Body of pancreas (tissue), 4 donors: ENCODE measurements around the gene MTF1. TPM values are rescaled to one million over a fixed set of nuclear protein-coding genes. Genes with fewer than 3 reads are reported as not detected.

ENCODE experiments used
- ATAC-seq: fragments of 150-250 bp; one replicate; pipeline ENCODE4 v1.9.1; 2016
- DNase-seq, 4 donors: peaks; one replicate each; pipeline ENCODE4 v3.0.0-alpha.2; 2019
- H3K27ac ChIP-seq, 4 donors: fragments of 200-600 bp; sonication (generic); 1 replicate in 3 of 4; 2 replicates in 1 of 4; pipeline versions ENCODE4 v1.5.1 to v1.6.1; 2016 to 2019; ENCODE audit warnings: mild to moderate bottlenecking in 1 of 4, mixed read lengths in 1 of 4, moderate library complexity in 1 of 4
- H3K27me3 ChIP-seq, 2 donors: fragments of 200-600 bp; sonication (generic); one replicate each; pipeline ENCODE4 v1.6.0; 2016; ENCODE audit warnings: mild to moderate bottlenecking in 1 of 2
- H3K36me3 ChIP-seq, 2 donors: fragments of 200-600 bp; sonication (generic); replicated peaks in 1 of 2; 2 replicates each; pipeline ENCODE4 v1.5.1; 2016; ENCODE audit warnings: low read depth in 2 of 2; ENCODE audit not compliant: insufficient read depth in 1 of 2
- H3K4me1 ChIP-seq: fragments of 200-600 bp; sonication (generic); one replicate; pipeline ENCODE4 v1.6.0; 2016
- H3K4me3 ChIP-seq, 2 donors: fragments of 200-600 bp; sonication (generic); 1 replicate in 1 of 2; 2 replicates in 1 of 2; pipeline ENCODE4 v1.5.1; 2016 to 2019
- H3K9me3 ChIP-seq, 3 donors: fragments of 200-600 bp; sonication (generic); 1 replicate in 2 of 3; 2 replicates in 1 of 3; pipeline ENCODE4 v1.5.1; 2016
- POLR2A ChIP-seq, 3 donors: fragments of 450-650 bp; IDR thresholded peaks; one replicate each; pipeline ENCODE4 v1.6.1; 2016; ENCODE audit warnings: antibody characterized with exemption in 3 of 3, mild to moderate bottlenecking in 2 of 3
- WGBS, 2 donors: methylation state at CpG; one replicate each; pipeline ENCODE4 v1.1.5; 2017; 5-methylcytosine and 5-hydroxymethylcytosine counted together
- intact Hi-C: fragments of 100-400 bp; cut with DNase I; formaldehyde crosslinking; loops from one replicate; pipeline ENCODE4 v1.15.1; 2023
- total RNA-seq, 2 donors: library from RNA; depleted of rRNA; stranded (reverse); fragments of >200 nt; gene quantifications; one replicate each; pipeline ENCODE4 v1.1.0, GENCODE V29; 2016
- TF ChIP-seq, protein P1 (sequence below), 7 experiments: fragments of 450-650 bp in 4 of 7; fragments of 200-600 bp in 3 of 7; sonication (generic) in 3 of 7; IDR thresholded peaks; one replicate each; pipeline ENCODE4 v1.5.1; 2016 to 2019; ENCODE audit warnings: antibody characterized with exemption in 7 of 7

The MTF1 gene
- total RNA-seq, 2 donors from 2014 or later, result 1.3 to 3.9 TPM

DNA sequence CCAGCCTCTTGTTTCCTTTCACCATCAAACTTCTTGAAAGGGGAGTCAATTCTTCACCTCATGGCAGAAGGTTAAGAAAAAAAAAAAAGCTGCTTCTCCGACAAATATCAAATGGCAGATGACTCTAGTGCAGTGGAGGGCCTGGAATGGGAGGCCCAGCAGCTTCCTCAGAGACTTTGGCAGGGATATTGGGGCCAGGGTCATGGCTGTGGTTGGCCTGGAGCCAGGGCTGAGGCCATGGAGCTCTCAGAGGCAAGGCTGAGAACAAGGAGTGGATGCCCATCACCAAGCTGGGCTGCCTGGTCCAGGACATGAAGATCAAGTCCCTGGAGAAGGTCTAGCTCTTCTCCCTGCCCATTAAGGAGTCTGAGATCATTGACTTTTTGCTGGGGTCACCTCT, 18.7 kb downstream of the MTF1 start:
- TF ChIP-seq, protein P1, sequence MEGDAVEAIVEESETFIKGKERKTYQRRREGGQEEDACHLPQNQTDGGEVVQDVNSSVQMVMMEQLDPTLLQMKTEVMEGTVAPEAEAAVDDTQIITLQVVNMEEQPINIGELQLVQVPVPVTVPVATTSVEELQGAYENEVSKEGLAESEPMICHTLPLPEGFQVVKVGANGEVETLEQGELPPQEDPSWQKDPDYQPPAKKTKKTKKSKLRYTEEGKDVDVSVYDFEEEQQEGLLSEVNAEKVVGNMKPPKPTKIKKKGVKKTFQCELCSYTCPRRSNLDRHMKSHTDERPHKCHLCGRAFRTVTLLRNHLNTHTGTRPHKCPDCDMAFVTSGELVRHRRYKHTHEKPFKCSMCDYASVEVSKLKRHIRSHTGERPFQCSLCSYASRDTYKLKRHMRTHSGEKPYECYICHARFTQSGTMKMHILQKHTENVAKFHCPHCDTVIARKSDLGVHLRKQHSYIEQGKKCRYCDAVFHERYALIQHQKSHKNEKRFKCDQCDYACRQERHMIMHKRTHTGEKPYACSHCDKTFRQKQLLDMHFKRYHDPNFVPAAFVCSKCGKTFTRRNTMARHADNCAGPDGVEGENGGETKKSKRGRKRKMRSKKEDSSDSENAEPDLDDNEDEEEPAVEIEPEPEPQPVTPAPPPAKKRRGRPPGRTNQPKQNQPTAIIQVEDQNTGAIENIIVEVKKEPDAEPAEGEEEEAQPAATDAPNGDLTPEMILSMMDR (IDR thresholded peaks at IDR 0.05), result no peak
- TF ChIP-seq POLR2A (IDR thresholded peaks at IDR 0.05), result no peak
- no peak for ATAC-seq
- peak in 1 of 4 donors; percentile 7 for DNase-seq
- Histone ChIP-seq H3K36me3 (peaks cover 0 to 13% of the 10 kb centered on the region in 2 donors), H3K4me3 (no peak overlapping the region), H3K27me3 (no peaks in the 10 kb centered on the region), H3K27ac (no peak overlapping the region), H3K9me3 (no peaks in the 10 kb centered on the region), H3K4me1 (peaks cover 5% of the 10 kb centered on the region)
- intact Hi-C loops, result no loop called here
- WGBS, 2 donors, result 80 to 88% methylated on average over 1 of the region's 1 CpG

DNA sequence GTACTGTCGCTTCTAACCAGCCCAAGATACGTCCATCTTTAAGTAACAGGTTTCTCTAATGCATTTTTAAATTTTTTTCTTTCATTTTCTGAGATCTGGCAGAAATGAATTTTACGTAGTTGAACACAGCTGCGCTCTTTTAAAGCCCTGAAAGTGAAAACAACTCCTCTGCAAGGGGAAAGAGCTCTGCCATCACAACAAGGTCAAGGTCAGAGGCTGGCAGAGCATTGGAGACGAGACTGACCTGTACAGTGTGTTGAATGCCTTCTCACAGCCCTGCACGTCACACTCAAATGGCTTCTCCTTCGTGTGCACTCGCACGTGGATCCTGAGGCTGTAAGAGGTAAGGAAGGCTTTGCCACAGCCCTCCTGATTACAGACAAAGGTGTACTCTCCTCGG, 19.7 kb downstream of the MTF1 start:
- 86 to 93% methylated on average over 8 to 10 of the region's 10 CpGs for WGBS, 2 donors
- peaks cover 0 to 20% of the 10 kb centered on the region in 2 donors for H3K36me3 ChIP-seq
- intact Hi-C loops, result no loop called here
- no peaks in the 10 kb centered on the region for H3K27me3 ChIP-seq
- ATAC-seq (no peak), DNase-seq (no peak)
- H3K27ac ChIP-seq, result no peak overlapping the region
- no peaks in the 10 kb centered on the region for H3K4me1 ChIP-seq
- TF ChIP-seq, protein P1 (IDR thresholded peaks at IDR 0.05), result no peak
- no peak for TF ChIP-seq POLR2A (IDR thresholded peaks at IDR 0.05)
- no peak overlapping the region for H3K4me3 ChIP-seq
- H3K9me3 ChIP-seq, result no peaks in the 10 kb centered on the region

DNA sequence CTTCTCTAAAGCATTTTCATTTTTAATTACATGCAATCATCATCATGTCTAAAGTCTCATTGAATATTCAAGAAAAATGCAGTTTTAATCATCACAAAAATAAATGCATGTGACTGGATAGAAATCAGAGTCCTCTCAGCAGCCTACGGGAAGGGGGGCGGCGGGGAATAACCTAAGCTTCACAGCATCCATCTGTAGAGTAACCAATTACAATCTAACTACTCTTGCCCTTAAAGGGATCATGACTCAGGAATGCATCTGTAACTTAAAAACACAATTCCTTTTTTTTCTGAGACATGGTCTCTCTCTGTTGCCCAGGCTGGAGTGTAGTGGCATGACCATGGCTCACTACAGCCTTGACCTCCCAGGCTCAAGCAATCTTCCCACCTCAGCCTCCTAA, 22.6 kb downstream of the MTF1 start:
- ATAC-seq (no peak), DNase-seq (no peak)
- H3K27ac ChIP-seq, result no peak overlapping the region
- intact Hi-C loops, result no loop called here
- H3K9me3 ChIP-seq, result no peaks in the 10 kb centered on the region
- peaks cover 0 to 27% of the 10 kb centered on the region in 2 donors for H3K36me3 ChIP-seq
- H3K4me1 ChIP-seq, result no peaks in the 10 kb centered on the region
- 57 to 58% methylated on average over 3 of the region's 3 CpGs for WGBS, 2 donors
- H3K27me3 ChIP-seq, result no peaks in the 10 kb centered on the region
- no peak overlapping the region for H3K4me3 ChIP-seq
- TF ChIP-seq POLR2A (IDR thresholded peaks at IDR 0.05), result no peak
- TF ChIP-seq, protein P1 (IDR thresholded peaks at IDR 0.05), result no peak

- intact Hi-C loops, result no loop called here
- TF ChIP-seq POLR2A (IDR thresholded peaks at IDR 0.05), result no peak
- TF ChIP-seq, protein P1 (IDR thresholded peaks at IDR 0.05), result no peak
- Histone ChIP-seq H3K9me3 (no peaks in the 10 kb centered on the region), H3K36me3 (peaks cover 6 to 19% of the 10 kb centered on the region in 2 donors), H3K27me3 (no peaks in the 10 kb centered on the region), H3K4me1 (no peaks in the 10 kb centered on the region), H3K4me3 (no peak overlapping the region), H3K27ac (no peak overlapping the region)
- 12 to 31% methylated on average over 2 of the region's 2 CpGs for WGBS, 2 donors
- no peak for DNase-seq
- ATAC-seq, result no peak
These were observed 27.6 kb downstream of the MTF1 start for GRCh38 chr1:37831809-37832208.

- H3K27me3 ChIP-seq, result no peaks in the 10 kb centered on the region
- no peaks in the 10 kb centered on the region for H3K4me1 ChIP-seq
- no peak for TF ChIP-seq POLR2A (IDR thresholded peaks at IDR 0.05)
- TF ChIP-seq, protein P1 (IDR thresholded peaks at IDR 0.05), result no peak
- H3K4me3 ChIP-seq, result no peak overlapping the region
- ATAC-seq (no peak), DNase-seq (no peak)
- intact Hi-C loops, result no loop called here
- H3K9me3 ChIP-seq, result no peaks in the 10 kb centered on the region
- peaks cover 6 to 16% of the 10 kb centered on the region in 2 donors for H3K36me3 ChIP-seq
- WGBS, 2 donors, result 85 to 90% methylated on average over 4 of the region's 4 CpGs
- no peak overlapping the region for H3K27ac ChIP-seq
These were observed 28.3 kb downstream of the MTF1 start for GRCh38 chr1:37831109-37831508.
